HUDEP-2 (cell line): ENCODE measurements around the gene MAN1A2.

ENCODE experiments used
- DNase-seq, 76 experiments: peaks; one replicate each; lab custom pipeline; 2025; ENCODE audit not compliant: unreplicated experiment in 76 of 76; lab: John Stamatoyannopoulos, UW

The MAN1A2 gene

GRCh38 chr1:117359561-117360289 lies 7.5 kb upstream of the MAN1A2 start:
- DNase-seq = no peak

GRCh38 chr1:117362986-117363385 lies 4.3 kb upstream of the MAN1A2 start:
- no peak for DNase-seq

GRCh38 chr1:117363571-117364048 lies 3.6 kb upstream of the MAN1A2 start:
- DNase-seq = no peak

- DNase-seq = no peak
Measured at GRCh38 chr1:117364240-117364639, 3.0 kb upstream of the MAN1A2 start.

GRCh38 chr1:117365350-117366176 lies 1.7 kb upstream of the MAN1A2 start:
- no peak for DNase-seq

- peak in 68 of 76 experiments; percentile 16 to 83 (median 65) for DNase-seq
Measured at GRCh38 chr1:117366177-117367045, 838 bp upstream of the MAN1A2 start.

GRCh38 chr1:117368116-117369108 lies 1.2 kb downstream of the MAN1A2 start:
- DNase-seq = peak in 18 of 76 experiments; percentile 2 to 30 (median 20)

GRCh38 chr1:117370071-117370470 lies 2.8 kb downstream of the MAN1A2 start:
- peak in 1 of 76 experiments; percentile 3 for DNase-seq

- no peak for DNase-seq
Measured at GRCh38 chr1:117370509-117370908, 3.3 kb downstream of the MAN1A2 start.

- no peak for DNase-seq
Measured at GRCh38 chr1:117371441-117372151, 4.3 kb downstream of the MAN1A2 start.

GRCh38 chr1:117372863-117373412 lies 5.7 kb downstream of the MAN1A2 start:
- no peak for DNase-seq

- no peak for DNase-seq
Measured at GRCh38 chr1:117373932-117374331, 6.7 kb downstream of the MAN1A2 start.

- DNase-seq = no peak
Measured at GRCh38 chr1:117375327-117375726, 8.1 kb downstream of the MAN1A2 start.

GRCh38 chr1:117387060-117387633 lies 19.9 kb downstream of the MAN1A2 start:
- peak in 2 of 76 experiments; percentile 7 to 10 for DNase-seq

GRCh38 chr1:117388328-117388727 lies 21.1 kb downstream of the MAN1A2 start:
- no peak for DNase-seq

GRCh38 chr1:117389284-117389683 lies 22.0 kb downstream of the MAN1A2 start:
- no peak for DNase-seq

GRCh38 chr1:117389779-117390178 lies 22.5 kb downstream of the MAN1A2 start:
- DNase-seq = no peak

- no peak for DNase-seq
Measured at GRCh38 chr1:117392771-117393170, 25.5 kb downstream of the MAN1A2 start.
